Nephron (organoid): ENCODE results near the gene KRTAP10-1.
"Not testable (repeated sequence)": the region's sequence is repeated elsewhere in the genome, so short reads cannot be mapped to it uniquely, and the experiment has no call there.

ENCODE experiments used
- H3K27ac Mint-ChIP-seq, 3 experiments: 2 replicates each; pipeline ENCODE4 v1.8.0; 2020; ENCODE audit warnings: mixed read lengths in 3 of 3, mild to moderate bottlenecking in 2 of 3, moderate library complexity in 1 of 3
- H3K27me3 Mint-ChIP-seq: 2 replicates; pipeline ENCODE4 v1.8.0; 2021; ENCODE audit warnings: low read depth, mild to moderate bottlenecking, moderate library complexity, mixed read lengths
- H3K36me3 Mint-ChIP-seq: 2 replicates; pipeline ENCODE4 v1.8.0; 2020; ENCODE audit warnings: low read depth, mixed read lengths
- H3K4me1 Mint-ChIP-seq: 2 replicates; pipeline ENCODE4 v1.8.0; 2020; ENCODE audit warnings: mixed read lengths
- H3K4me3 Mint-ChIP-seq, 3 experiments: 2 replicates each; pipeline ENCODE4 v1.8.0; 2020; ENCODE audit warnings: mild to moderate bottlenecking in 3 of 3, mixed read lengths in 3 of 3, moderate library complexity in 2 of 3
- H3K9me3 Mint-ChIP-seq: 2 replicates; pipeline ENCODE4 v1.8.0; 2020; ENCODE audit warnings: mixed read lengths
- CTCF ChIP-seq, 3 experiments: fragments of 200-600 bp; sonication (generic); IDR thresholded peaks; one replicate each; pipeline ENCODE4 v1.5.0; 2021; ENCODE audit warnings: antibody characterized with exemption in 3 of 3; ENCODE audit not compliant: unreplicated experiment in 3 of 3

The KRTAP10-1 gene

GRCh38 chr21:44567481-44568171, 27.6 kb upstream of the KRTAP10-1 start:
- Mint-ChIP-seq H3K9me3 (peaks cover 21% of the 10 kb centered on the region), H3K36me3 (no peaks in the 10 kb centered on the region), H3K4me3 (no peak overlapping the region), H3K27me3 (peaks cover 23% of the 10 kb centered on the region), H3K4me1 (no peaks in the 10 kb centered on the region), H3K27ac (no peak overlapping the region)
- TF ChIP-seq CTCF (IDR thresholded peaks at IDR 0.05; ENCODE audit: unreplicated experiment in 3 of 3) = no peak

DNA sequence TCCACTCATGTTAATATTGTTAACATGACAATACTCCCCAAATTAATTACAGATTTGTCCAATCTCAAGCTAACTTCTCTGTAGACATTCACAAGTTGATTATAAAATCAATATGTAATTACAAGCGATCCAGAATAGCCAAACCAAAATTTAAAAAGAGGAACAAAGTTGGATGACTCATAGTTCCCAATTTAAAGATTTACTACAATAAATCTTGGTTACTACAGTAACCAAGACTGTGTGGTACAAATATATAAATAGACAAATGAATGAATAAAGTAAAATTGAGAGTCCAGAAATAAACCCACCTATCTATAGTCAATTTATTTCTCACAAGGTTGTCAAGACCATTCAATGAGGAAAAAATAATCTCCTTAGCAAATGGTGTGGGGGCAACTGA, 26.4 kb upstream of the KRTAP10-1 start:
- TF ChIP-seq CTCF (IDR thresholded peaks at IDR 0.05; ENCODE audit: unreplicated experiment in 3 of 3) = no peak
- H3K4me1 Mint-ChIP-seq = no peaks in the 10 kb centered on the region

DNA sequence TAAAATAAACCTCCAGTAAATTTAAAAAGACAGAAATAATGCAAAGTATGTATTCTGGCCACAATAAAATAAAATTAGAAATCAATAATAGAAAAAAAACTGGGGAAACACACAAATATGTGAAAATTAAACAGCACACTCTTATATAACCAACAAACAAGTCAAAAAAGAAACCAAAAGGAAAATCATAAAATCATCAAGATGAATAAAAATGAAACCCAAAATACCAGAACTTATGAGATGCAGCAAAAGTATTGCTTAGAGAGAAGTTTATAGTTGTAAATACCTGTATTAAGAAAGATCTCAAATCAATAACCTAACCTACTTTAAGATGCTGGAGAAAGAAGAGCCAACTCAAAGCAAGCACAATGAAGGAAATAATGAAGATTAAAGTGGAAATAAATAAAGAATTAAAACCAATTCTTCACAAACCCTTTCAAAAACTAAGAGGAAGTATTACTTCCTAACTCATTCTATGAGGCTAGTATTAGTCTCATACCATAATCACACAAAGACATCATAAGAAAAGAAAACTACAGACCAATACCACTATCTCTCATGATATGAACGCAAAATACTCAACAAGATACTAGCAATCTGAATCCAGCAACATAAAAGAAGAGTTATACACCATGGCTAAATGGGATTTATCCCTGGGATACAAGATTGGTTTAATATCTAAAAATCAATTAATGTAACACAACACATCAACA, 25.0 kb upstream of the KRTAP10-1 start:
- H3K4me1 Mint-ChIP-seq = no peaks in the 10 kb centered on the region
- no peak overlapping the region for H3K27ac Mint-ChIP-seq
- H3K27me3 Mint-ChIP-seq = peaks cover 29% of the 10 kb centered on the region
- TF ChIP-seq CTCF (IDR thresholded peaks at IDR 0.05; ENCODE audit: unreplicated experiment in 3 of 3) = no peak
- no peak overlapping the region for H3K4me3 Mint-ChIP-seq
- H3K9me3 Mint-ChIP-seq = peaks cover 18% of the 10 kb centered on the region
- H3K36me3 Mint-ChIP-seq = no peaks in the 10 kb centered on the region

More for the DNA sequence above, 26.4 kb upstream of the KRTAP10-1 start:
- no peak overlapping the region for H3K4me3 Mint-ChIP-seq
- H3K36me3 Mint-ChIP-seq = no peaks in the 10 kb centered on the region
- H3K27ac Mint-ChIP-seq = no peak overlapping the region
- H3K9me3 Mint-ChIP-seq = peaks cover 20% of the 10 kb centered on the region
- H3K27me3 Mint-ChIP-seq = peaks cover 27% of the 10 kb centered on the region

DNA sequence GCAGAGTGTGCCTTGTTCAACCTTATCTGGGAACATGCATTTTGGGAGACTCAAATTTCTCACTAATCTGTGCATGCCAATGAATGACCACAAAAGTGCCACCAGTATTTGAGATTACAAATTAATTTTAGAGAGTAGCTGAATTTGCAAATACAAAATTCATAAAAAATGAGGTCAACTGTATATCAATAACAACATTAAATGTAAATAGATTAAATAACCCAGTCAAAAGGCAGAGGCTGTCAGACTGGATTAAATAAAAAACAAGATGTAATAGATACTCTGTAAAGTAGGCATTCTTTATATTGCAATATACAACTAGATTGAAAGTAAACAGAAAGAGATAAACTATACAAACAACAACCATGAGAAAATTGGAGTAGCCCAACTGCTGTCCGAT, 24.1 kb upstream of the KRTAP10-1 start:
- Mint-ChIP-seq H3K27ac (no peak overlapping the region), H3K4me3 (no peak overlapping the region), H3K36me3 (no peaks in the 10 kb centered on the region), H3K4me1 (no peaks in the 10 kb centered on the region), H3K27me3 (peaks cover 26% of the 10 kb centered on the region), H3K9me3 (peaks cover 22% of the 10 kb centered on the region)
- TF ChIP-seq CTCF (IDR thresholded peaks at IDR 0.05; ENCODE audit: unreplicated experiment in 3 of 3) = no peak

DNA sequence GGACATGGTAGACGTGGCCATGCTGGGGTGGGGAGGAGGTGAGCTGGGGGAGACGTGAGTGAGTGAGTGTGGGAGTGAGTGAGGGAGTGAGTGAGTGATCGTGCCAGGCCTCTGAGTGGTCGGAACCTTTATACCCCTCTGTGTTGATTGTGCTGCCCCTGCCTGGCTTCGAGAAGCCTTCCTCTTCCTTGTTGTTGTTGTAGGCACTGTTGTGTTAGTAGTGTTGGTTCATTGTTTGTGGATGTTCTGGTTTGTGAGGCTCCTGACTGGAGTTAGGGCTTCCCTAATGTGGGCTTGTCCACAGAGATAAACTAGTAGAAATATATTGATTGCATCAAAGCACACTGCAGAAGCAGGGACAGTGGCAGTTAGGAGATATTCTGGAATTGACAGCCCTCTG, 18.7 kb upstream of the KRTAP10-1 start, which contains the start of gene KRTAP10-3:
Gene KRTAP10-3 (minus strand): TSS at position 101 of the 400 bp plus-strand sequence. CDS start 80 bp downstream, at position 21.
- no peak for TF ChIP-seq CTCF (IDR thresholded peaks at IDR 0.05; ENCODE audit: unreplicated experiment in 3 of 3)
- Mint-ChIP-seq H3K4me3 (peak within 1 kb of the TSS in 1 of 3 experiments; percentile 16), H3K4me1 (peaks cover 26% of the 10 kb centered on the region), H3K36me3 (no peaks in the 10 kb centered on the region), H3K27ac (no peak within 1 kb of the TSS), H3K27me3 (peaks cover 28% of the 10 kb centered on the region), H3K9me3 (peaks cover 26% of the 10 kb centered on the region)

GRCh38 chr21:44558329-44558675, 18.3 kb upstream of the KRTAP10-1 start:
- H3K36me3 Mint-ChIP-seq, H3K4me3 Mint-ChIP-seq, H3K27ac Mint-ChIP-seq: not testable (repeated sequence)
- peaks cover 25% of the 10 kb centered on the region for H3K9me3 Mint-ChIP-seq
- H3K4me1 Mint-ChIP-seq = peaks cover 27% of the 10 kb centered on the region
- peaks cover 28% of the 10 kb centered on the region for H3K27me3 Mint-ChIP-seq
